SK-N-SH treated with all-trans-retinoic acid at 6 μM for 48 hours (cell line): ENCODE data around the gene WASHC2C.
"Not testable (repeated sequence)": the region's sequence is repeated elsewhere in the genome, so short reads cannot be mapped to it uniquely, and the experiment has no call there.

ENCODE experiments used
- ARNTL ChIP-seq: fragments of 450-650 bp; formaldehyde crosslinking; IDR thresholded peaks from 2 replicates; pipeline ENCODE4 v1.5.0; 2020; ENCODE audit warnings: low read depth, mild to moderate bottlenecking, moderate library complexity, borderline replicate concordance
- GLIS3 ChIP-seq: fragments of 250-450 bp; sonication (Bioruptor Pico); IDR thresholded peaks from 2 replicates; pipeline ENCODE4 v1.5.0; 2020; ENCODE audit warnings: mild to moderate bottlenecking, moderate library complexity
- ISL1 ChIP-seq: fragments of 250-450 bp; sonication (Bioruptor Pico); IDR thresholded peaks from 2 replicates; pipeline ENCODE4 v2.1.2; 2022; ENCODE audit warnings: mild to moderate bottlenecking, moderate library complexity
- TCF4 ChIP-seq: fragments of 250-450 bp; sonication (Bioruptor Pico); IDR thresholded peaks from 2 replicates; pipeline ENCODE4 v1.8.0; 2021; ENCODE audit warnings: mild to moderate bottlenecking, moderate library complexity, borderline replicate concordance
- ZNF70 ChIP-seq: fragments of 450-650 bp; formaldehyde crosslinking; IDR thresholded peaks from 2 replicates; pipeline ENCODE4 v1.5.0; 2020; ENCODE audit warnings: mild to moderate bottlenecking, moderate library complexity
- ZNF8 ChIP-seq: fragments of 450-650 bp; formaldehyde crosslinking; IDR thresholded peaks from 2 replicates; pipeline ENCODE4 v1.5.0; 2020; ENCODE audit warnings: mild to moderate bottlenecking, moderate library complexity
- TF ChIP-seq, protein P1 (sequence below): fragments of 250-450 bp; sonication (Bioruptor Pico); IDR thresholded peaks from 2 replicates; pipeline ENCODE4 v1.5.1; 2021; ENCODE audit warnings: mild to moderate bottlenecking, moderate library complexity
- TF ChIP-seq, protein P2 (sequence below): fragments of 250-450 bp; sonication (Bioruptor Pico); IDR thresholded peaks from 2 replicates; pipeline ENCODE4 v1.5.1; 2020; ENCODE audit warnings: low read depth, mild to moderate bottlenecking, moderate library complexity
- TF ChIP-seq, protein P3 (sequence below): fragments of 250-450 bp; sonication (Bioruptor Pico); IDR thresholded peaks from 2 replicates; pipeline ENCODE4 v1.5.0; 2020; ENCODE audit warnings: mild to moderate bottlenecking, moderate library complexity
- TF ChIP-seq, protein P4 (sequence below): fragments of 250-450 bp; sonication (Bioruptor Pico); IDR thresholded peaks from 2 replicates; pipeline ENCODE4 v1.8.0; 2020; ENCODE audit warnings: mild to moderate bottlenecking, moderate library complexity, borderline replicate concordance

DNA sequence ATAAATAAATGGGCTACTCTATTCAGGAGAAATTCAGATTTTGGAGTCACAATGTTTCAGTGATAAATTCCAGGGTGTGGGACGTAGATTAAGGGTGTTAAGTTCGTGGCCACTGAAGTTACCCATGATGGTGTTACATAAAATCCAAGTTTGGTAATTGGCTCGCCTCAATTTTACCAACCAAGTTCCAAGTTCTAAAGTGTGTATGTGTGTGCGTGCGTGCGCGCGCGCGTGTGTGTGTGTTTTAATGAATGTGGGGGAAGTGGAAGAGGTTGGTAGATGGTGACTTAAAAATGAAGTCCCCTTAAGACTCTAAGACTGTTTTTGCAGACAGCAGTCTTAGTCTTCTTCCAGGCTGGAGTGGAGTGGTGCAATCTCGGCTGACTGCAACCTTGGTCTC is 3.2 kb upstream of the WASHC2C start:
- not testable (repeated sequence) for TF ChIP-seq ARNTL; GLIS3 (CRISPR knock-in tag); TCF4 (CRISPR knock-in tag); ZNF70 (CRISPR knock-in tag); ZNF8 (CRISPR knock-in tag); ISL1 (CRISPR knock-in tag)
- TF ChIP-seq, protein P1, sequence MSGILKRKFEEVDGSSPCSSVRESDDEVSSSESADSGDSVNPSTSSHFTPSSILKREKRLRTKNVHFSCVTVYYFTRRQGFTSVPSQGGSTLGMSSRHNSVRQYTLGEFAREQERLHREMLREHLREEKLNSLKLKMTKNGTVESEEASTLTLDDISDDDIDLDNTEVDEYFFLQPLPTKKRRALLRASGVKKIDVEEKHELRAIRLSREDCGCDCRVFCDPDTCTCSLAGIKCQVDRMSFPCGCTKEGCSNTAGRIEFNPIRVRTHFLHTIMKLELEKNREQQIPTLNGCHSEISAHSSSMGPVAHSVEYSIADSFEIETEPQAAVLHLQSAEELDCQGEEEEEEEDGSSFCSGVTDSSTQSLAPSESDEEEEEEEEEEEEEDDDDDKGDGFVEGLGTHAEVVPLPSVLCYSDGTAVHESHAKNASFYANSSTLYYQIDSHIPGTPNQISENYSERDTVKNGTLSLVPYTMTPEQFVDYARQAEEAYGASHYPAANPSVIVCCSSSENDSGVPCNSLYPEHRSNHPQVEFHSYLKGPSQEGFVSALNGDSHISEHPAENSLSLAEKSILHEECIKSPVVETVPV (CRISPR knock-in tag): not testable (repeated sequence)
- TF ChIP-seq, protein P2, sequence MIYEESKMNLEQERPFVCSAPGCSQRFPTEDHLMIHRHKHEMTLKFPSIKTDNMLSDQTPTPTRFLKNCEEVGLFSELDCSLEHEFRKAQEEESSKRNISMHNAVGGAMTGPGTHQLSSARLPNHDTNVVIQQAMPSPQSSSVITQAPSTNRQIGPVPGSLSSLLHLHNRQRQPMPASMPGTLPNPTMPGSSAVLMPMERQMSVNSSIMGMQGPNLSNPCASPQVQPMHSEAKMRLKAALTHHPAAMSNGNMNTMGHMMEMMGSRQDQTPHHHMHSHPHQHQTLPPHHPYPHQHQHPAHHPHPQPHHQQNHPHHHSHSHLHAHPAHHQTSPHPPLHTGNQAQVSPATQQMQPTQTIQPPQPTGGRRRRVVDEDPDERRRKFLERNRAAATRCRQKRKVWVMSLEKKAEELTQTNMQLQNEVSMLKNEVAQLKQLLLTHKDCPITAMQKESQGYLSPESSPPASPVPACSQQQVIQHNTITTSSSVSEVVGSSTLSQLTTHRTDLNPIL (CRISPR knock-in tag): not testable (repeated sequence)
- TF ChIP-seq, protein P3, sequence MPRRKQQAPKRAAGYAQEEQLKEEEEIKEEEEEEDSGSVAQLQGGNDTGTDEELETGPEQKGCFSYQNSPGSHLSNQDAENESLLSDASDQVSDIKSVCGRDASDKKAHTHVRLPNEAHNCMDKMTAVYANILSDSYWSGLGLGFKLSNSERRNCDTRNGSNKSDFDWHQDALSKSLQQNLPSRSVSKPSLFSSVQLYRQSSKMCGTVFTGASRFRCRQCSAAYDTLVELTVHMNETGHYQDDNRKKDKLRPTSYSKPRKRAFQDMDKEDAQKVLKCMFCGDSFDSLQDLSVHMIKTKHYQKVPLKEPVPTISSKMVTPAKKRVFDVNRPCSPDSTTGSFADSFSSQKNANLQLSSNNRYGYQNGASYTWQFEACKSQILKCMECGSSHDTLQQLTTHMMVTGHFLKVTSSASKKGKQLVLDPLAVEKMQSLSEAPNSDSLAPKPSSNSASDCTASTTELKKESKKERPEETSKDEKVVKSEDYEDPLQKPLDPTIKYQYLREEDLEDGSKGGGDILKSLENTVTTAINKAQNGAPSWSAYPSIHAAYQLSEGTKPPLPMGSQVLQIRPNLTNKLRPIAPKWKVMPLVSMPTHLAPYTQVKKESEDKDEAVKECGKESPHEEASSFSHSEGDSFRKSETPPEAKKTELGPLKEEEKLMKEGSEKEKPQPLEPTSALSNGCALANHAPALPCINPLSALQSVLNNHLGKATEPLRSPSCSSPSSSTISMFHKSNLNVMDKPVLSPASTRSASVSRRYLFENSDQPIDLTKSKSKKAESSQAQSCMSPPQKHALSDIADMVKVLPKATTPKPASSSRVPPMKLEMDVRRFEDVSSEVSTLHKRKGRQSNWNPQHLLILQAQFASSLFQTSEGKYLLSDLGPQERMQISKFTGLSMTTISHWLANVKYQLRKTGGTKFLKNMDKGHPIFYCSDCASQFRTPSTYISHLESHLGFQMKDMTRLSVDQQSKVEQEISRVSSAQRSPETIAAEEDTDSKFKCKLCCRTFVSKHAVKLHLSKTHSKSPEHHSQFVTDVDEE (CRISPR knock-in tag): not testable (repeated sequence)
- TF ChIP-seq, protein P4, sequence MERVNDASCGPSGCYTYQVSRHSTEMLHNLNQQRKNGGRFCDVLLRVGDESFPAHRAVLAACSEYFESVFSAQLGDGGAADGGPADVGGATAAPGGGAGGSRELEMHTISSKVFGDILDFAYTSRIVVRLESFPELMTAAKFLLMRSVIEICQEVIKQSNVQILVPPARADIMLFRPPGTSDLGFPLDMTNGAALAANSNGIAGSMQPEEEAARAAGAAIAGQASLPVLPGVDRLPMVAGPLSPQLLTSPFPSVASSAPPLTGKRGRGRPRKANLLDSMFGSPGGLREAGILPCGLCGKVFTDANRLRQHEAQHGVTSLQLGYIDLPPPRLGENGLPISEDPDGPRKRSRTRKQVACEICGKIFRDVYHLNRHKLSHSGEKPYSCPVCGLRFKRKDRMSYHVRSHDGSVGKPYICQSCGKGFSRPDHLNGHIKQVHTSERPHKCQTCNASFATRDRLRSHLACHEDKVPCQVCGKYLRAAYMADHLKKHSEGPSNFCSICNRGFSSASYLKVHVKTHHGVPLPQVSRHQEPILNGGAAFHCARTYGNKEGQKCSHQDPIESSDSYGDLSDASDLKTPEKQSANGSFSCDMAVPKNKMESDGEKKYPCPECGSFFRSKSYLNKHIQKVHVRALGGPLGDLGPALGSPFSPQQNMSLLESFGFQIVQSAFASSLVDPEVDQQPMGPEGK (CRISPR knock-in tag): not testable (repeated sequence)
